HG02840 (cell line): ENCODE measurements around the gene CHRNA5.
"Not testable (repeated sequence)": the region's sequence is repeated elsewhere in the genome, so short reads cannot be mapped to it uniquely, and the experiment has no call there.

ENCODE experiments used
- ATAC-seq: cut with Tn5 transposase; IDR thresholded peaks from one replicate; pipeline ENCODE4 v1.9.1; 2021; ENCODE audit warnings: mild to moderate bottlenecking, moderate library complexity, moderate number of reproducible peaks; ENCODE audit not compliant: unreplicated experiment, low FRiP score

Gene CHRNA5

DNA sequence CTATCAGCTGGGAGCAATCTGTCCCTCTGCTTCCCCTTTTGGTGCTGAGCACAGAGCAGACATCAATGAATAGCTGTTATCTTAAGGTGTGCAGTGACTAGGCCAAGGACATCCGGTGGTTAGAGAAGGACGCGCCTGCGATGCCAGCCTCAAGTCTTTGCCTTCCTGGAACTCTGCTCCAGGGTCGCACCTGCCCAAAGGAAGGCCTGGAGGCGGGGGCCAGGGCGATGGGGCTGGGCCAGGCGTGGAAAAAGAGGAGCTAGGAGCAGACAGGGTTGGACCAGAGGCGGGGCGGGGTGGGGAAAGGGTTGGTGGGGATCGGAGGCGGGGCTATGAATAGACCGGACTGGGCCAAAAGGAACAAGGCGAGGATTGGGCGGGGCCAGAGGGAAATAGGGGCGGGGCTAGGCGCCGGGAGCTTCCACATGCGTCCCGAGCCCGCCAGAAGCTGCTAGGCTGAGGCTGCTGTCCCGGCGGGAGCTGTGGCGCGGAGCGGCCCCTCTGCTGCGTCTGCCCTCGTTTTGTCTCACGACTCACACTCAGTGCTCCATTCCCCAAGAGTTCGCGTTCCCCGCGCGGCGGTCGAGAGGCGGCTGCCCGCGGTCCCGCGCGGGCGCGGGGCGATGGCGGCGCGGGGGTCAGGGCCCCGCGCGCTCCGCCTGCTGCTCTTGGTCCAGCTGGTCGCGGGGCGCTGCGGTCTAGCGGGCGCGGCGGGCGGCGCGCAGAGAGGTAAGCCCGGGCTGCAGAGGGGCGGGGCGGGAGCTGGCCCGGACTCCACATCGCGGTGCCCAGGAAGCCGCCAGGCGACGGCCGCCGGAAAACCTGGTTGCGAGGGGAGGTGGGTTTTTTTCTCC lies at the start of gene CHRNA5:
CHRNA5 (plus strand) TSS at position 424 of the 854 bp plus-strand sequence; CDS start at position 624, 200 bp downstream.
- ATAC-seq, result peak; percentile 76

DNA sequence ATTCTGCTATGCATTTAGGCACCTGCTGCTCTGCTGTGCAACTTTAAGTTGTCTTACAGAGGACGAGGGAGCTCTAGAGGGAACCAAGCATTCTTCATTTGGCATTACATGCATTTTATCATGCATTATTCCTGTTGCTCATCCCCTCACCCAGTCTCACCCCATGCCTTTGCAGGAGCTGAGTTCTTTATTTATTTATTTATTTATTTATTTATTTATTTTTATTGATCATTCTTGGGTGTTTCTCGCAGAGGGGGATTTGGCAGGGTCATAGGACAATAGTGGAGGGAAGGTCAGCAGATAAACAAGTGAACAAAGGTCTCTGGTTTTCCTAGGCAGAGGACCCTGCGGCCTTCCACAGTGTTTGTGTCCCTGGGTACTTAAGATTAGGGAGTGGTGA lies 45.3 kb upstream of the CHRNA5 start:
- ATAC-seq, result not testable (repeated sequence)

DNA sequence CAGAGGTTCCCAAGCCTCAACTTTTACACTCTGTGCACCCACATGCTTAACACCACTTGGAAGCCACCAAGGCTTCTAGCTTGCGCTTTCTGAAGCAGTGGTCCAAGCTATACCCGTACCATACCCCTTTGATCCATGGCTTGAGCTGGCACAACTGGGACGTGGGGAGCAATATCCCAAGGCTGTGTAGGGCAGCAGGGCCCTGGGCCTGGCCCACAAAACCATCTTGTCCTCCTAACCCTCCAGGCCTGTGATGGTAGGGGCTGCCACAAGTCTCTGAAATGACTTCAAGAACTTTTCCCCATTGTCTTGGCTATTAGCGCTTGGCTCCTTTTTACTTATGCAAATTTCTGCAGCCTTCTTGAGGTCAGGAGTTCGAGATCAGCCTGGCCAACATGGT lies 41.1 kb upstream of the CHRNA5 start:
- no peak for ATAC-seq

DNA sequence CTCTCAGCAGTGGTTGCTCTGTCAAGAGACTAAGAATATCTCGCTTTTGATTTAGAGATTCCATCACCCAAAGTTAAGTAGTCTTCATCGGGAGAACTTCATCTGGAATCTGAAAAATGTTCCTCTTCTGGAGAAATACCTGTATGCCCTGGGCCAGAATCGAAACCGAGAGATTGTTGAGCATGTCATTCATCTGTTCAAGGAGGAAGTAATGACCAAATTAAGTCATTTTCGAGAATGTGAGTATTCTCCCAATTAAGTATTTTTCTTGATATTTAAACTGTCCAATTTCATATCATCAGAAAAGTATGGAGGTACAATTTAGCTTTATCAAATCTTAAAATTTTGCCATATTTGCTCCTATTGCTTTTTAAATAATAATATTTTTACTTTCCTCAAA lies 38.0 kb upstream of the CHRNA5 start:
- ATAC-seq, result no peak

DNA sequence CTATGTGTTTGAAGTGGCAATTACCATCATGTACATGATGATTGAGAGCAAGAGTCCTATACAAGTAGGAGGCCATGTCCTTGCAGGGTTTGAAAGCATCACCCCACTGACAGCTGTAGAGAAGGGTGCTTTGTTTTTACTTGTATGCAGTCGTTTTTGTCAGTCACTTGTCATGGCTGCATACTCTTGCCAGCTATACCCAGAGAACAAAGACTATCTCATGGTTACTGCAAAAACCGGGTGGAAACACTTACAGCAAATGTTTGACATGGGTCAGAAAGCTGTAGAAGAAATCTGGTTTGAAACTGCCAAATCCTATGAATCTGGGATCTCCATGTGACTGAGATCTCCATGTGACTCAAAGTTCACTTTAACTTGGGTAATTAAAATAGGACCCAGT lies 32.0 kb upstream of the CHRNA5 start:
- ATAC-seq, result no peak

DNA sequence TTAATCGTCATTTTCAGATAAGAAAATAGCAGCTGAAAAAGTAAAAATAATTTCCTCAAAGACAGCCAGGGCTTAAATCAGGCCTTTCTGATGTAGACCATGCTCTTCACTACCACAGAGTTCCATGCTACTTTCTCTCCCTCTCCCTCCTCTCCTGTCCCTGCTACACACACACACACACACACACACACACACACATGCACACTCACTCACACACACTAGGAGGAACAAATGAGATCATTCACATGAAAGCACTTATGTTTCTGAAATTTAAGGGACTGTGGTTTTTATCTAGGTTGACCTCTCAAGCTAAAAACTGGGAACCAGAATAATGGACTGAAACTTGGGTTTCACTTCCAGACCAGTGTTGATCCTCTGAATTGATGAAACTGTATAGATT lies 29.2 kb upstream of the CHRNA5 start:
- no peak for ATAC-seq

DNA sequence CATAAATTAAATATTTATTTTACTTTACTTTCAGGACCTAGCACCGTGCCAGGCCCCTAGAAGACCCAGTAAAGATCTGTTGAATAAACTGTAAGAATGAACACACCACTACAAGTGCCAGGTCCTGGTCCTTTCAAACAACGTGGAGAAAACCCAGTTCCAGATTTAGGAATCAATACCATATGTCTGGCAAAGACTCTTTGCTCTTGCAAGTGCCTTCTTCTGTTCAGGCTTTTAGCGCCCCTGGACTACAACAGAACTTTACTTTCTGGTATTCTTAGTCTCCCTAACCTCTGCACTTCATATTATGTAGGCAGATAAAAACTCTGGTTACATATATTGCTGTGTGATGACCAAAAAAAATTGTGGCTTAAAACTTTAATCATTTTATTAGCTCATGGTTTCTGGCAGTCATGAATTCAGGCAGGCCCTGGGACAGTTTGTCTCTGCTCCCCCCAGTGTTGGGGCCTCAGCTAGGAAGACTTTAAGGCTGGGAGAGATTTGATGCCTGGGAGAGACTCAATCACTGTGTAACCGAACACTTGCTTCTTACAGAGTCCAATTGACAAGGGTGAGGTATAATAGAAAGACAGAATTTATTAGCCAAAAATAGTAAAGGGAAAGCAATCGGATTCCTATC lies 27.9 kb upstream of the CHRNA5 start:
- no peak for ATAC-seq

DNA sequence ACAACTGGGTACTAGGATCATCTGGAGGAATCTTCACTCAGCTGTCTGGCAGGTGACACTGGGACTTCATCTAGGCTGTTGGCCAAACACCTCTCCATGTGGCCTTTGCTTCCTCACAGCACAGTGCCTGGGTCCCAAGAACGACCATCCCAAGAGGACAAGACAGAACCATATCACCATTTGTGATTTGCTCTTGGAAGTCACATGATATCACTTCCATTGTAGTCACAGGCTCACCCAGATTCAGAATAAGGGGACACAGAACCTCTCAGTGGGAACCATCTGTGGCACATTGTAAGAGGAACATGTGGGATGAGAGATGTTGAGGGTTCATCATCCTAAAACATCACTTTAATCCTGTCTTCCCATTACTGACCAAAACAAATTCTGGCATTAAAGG lies 27.0 kb upstream of the CHRNA5 start:
- no peak for ATAC-seq

DNA sequence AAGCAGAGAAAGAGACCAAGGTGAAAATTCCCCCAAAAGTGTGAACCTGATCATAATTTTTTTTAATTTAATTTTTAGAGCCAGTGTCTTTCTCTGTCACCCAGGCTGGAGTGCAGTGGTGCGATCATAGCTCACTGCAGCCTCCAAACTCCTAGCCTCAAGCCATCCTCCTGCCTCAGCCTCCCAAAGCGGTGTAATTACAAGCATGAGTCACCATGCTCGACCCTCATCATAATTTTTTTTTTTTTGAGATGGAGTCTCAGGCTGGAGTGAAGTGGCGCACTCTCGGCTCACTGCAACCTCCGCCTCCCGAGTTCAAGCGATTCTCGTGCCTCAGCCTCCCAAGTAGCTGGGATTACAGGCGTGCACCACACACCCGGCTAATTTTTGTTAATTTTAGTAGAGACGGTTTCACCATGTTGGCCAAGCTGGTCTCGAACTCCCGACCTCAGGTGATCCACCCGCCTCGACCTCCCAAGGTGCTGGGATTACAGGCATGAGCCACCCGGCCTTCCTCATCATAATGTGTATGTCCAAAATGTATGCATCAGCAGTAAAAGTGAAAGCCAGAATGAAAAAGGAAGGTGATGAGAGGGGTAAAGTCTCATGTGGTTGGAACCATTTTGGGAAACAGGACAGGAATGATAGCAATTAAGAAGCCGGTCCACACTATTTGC lies 25.7 kb upstream of the CHRNA5 start:
- ATAC-seq, result not testable (repeated sequence)

DNA sequence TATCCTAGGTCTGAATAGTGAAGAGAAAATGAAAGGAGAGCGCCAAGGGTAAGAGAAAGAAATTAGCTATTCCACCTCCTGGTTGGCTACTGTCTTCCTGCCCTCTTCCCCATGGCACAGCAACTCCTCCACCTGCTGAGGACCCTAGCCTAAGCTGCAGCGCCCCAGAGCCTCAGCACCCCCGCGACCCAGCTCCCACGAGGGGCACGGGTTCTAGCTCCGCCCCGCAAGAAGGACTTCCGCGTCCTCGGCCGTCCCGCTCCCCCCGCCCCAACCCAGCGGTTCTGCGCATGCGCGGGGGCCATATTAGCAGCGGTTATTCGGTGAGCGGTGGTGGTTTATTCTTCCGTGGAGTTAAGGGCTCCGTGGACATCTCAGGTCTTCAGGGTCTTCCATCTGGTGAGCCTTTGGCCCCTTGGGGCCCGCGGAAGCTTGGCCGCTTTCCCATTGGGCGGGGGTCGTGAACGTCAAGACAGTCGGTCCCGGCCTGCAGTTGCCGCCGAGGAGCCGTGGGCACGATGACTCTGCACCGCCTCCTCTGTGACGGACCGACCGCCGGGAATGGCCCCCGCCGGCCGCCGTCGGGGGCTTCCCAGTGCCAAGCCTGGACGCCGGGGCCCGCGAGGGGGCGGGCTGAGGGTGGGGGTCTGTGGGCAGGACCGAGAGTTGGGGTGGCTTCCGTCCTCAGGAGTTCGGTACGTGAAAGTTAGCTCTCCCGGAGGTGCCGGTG lies 25.0 kb upstream of the CHRNA5 start, which contains the start of gene PSMA4:
PSMA4 (plus strand) TSS at position 304 of the 730 bp plus-strand sequence. CDS start 1,484 bp downstream, outside the sequence.
- ATAC-seq, result peak; percentile 82

DNA sequence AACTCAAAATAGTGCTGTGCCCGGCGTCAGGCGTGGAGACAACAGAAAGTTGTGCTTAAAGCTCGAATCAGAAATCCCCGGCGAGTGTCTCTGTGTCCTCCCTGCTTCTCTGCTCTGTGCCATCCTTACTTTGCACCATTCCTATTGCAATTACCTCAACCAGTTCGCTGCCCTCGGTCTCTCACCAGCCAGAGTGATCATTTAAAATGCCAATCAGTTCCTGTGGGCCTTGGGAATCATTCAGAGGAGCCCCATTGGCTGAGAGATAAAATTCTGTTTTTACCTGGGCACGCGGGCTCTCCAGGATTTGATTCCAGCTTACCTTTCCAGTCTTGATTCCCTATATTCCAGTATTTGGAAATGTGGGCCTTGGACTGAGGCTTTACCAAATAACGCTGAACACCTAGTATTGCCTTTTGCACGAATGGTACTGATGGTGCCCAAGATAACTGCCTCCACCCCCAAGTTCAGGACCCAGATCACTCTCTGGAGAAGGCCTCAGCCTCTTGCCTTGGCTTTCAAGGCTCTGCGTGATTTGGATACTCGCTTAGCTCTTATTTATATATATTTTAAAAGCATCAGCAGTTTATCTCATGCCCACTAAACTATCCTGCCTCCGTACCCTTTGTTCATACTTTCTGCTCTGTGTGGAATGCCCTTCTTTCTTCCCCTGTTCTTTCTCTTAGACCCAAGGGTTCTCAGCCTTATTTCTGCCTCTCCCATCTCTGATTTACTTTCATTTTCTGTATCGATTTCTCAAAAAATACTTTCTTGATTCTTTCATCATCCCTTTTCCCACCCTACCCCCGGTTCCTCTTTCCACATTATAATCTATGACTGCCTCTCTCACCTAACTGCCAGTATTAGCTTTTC lies 24.2 kb upstream of the CHRNA5 start:
- no peak for ATAC-seq

DNA sequence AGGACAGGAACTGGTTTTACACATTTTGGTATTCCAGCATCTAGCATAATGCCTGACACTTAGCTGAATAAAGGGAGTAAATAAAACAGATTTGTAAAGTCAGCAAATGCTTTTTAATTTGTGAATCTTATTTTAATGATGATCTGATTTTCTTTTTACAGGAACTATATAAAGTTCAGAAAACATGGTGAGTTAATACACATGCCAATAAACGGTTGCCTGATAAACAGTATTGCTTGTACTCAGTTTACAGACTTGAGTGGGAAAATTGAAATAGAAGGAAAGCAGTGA lies 23.6 kb upstream of the CHRNA5 start:
- ATAC-seq, result no peak

DNA sequence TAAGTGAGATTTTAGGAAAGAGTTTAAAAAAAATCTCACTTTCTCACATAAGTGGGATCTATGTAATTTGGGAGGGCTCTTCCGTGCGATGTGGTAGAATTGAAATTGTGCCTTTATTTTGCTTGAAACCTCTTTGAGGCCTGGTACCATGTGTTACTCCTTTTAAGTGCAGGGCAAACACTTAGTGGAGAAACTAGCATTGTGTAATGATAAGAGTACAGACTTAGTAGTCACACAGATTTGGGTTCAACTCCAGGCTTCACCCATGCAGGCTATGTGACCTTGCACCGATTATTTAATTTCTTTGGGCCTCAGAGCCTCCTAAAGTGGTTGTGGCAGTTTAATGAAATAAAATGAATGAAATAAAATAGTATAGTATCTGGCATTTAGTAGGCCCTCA lies 22.7 kb upstream of the CHRNA5 start:
- ATAC-seq, result no peak

DNA sequence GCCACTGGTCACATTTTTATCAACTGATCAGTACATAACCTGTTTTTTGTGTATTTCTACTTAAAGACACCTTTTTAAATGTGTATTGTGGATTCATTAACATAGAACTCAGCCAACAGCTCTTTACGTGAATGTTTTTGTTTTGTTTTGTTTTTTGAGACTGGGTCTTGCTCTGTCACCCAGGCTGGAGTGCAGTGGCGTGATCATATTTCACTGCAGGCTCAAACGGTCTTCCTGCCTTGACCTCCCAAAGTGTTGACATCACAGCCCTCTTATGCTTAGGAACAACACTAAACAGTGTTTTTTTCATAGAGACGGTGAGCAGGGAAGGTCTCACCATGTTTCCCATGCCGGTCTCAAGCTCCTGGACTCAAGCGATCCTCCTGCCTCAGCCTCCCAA lies 15.1 kb upstream of the CHRNA5 start:
- no peak for ATAC-seq

DNA sequence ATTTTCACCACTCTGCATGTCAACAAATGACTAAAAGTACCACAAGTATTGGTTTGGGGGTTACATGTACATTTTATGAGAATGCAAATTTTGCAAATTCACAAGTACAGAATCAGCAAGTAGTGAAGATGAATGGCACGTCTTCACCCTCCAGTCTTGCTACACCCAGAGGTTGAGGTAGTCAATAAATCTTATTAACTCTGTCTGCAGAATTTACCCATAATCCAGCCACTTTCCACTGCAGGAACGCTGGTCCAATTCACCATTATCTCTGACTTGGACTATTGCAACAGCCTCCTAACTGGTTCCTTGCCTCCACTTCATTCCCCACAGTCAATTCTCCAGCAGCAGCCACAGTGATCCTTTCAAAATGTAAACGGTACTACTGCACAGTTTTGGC lies 14.5 kb upstream of the CHRNA5 start:
- ATAC-seq, result no peak

DNA sequence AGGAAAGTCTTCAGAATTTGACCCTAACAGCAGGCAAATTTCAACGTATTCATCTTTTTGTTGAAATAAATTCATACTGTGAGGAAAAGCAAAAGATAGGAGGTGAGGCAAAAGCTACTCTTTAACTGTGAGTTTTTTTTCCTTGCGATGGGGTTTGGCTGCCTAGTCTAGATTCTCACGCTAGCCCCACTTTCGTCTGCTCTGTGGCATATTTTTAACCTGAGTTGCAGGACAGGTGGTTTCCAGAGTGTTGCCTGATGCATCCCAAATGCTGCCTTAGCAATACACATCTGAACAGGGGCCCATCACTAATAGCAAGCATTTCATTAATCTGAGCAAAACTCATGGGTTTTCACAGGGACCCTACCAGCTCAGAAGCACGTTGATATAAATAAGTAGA lies 13.4 kb upstream of the CHRNA5 start:
- no peak for ATAC-seq

DNA sequence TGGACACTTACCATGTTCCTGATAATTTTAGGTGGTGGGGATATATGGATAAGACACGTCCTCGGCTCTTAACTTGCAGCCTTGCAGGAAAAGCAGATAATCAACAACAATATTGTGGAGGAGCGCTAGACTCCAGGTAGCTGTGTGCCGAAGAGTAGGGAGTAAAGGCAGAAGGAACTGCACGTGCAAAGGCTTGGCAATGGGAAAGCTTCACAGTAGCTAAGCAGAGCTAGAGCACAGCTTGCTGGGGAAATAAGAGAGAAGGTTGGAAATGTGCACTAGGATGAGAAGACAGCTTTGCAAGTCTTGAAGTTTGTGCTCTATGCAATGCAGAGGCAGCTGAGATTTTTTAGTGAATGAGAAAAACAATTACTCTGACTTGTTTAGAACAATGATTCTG lies 12.7 kb upstream of the CHRNA5 start:
- no peak for ATAC-seq

DNA sequence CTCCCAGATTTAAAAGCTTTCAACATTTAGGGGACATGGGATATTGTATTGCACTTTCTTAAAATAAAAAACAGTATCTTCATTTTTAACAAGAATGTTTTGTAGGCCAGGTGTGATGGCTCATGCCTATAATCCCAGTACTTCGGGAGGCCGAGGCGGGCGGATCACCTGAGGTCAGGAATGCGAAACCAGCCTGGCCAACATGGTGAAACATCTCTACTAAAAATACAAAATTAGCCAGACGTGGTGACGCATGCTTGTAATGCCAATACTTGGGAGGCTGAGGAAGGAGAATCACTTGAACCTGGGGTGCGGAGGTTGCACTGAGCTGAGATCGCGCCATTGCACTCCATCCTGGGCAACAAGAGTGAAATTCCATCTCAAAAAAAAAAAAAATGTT lies 5.1 kb upstream of the CHRNA5 start:
- ATAC-seq, result not testable (repeated sequence)

DNA sequence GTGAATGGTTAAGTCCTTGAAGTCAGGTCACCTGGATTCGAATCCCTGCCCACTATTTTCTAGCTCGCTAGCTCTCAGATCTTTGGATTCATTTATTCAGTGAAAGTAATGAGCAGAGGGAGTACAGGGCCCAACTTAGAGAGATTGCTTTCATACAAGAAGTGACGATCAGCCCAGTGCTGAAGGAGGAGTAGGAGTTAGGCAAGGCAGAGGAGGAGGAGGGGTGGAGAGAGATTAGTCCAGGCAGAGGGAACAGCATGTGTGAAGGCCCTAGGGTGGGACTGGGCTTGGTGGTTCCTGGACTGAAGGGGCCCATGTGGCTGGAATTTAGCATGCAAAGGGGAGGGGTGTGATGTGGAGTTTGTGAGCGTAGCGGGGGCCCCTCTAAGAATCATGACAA lies 3.8 kb upstream of the CHRNA5 start:
- ATAC-seq, result no peak

DNA sequence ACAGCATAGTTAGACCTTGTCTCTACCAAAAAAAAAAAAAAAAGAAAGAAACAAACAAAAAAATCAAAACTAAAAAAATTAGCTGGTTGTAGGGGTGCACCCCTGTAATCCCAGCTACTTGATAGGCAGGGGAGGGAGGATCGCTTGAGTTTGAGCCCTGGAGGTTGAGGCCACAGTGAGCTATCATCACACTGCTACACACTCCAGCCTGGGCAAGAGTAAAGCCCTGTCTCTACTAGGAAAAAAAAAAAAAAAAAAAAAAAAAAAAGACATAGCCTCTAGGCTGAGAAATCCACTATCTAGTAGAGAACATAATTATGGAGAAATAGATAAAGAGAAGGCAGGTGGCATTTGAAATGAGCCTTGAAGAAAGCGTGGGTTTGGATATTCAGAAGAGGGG lies 2.2 kb upstream of the CHRNA5 start:
- ATAC-seq, result no peak
